SKM-1 treated with dmso at 0.1 percent for 144 hours (cell line): ENCODE results near the gene DDX20.

Experiments
- DNase-seq: peaks from one replicate; lab custom pipeline; 2025; ENCODE audit not compliant: unreplicated experiment; lab: John Stamatoyannopoulos, UW

Gene DDX20

GRCh38 chr1:111747282-111747734 is 8.4 kb upstream of the DDX20 start:
- peak; percentile 91 for DNase-seq

GRCh38 chr1:111747947-111748346 is 7.8 kb upstream of the DDX20 start:
- DNase-seq, result no peak

GRCh38 chr1:111749628-111750027 is 6.1 kb upstream of the DDX20 start:
- no peak for DNase-seq

GRCh38 chr1:111750856-111751255 is 4.8 kb upstream of the DDX20 start:
- no peak for DNase-seq

- DNase-seq, result no peak
These were observed 3.7 kb upstream of the DDX20 start for GRCh38 chr1:111751906-111752575.

- DNase-seq, result no peak
These were observed 744 bp upstream of the DDX20 start for GRCh38 chr1:111754984-111755330.

GRCh38 chr1:111756124-111756513 is 418 bp downstream of the DDX20 start:
- no peak for DNase-seq

GRCh38 chr1:111758373-111758772 is 2.7 kb downstream of the DDX20 start:
- peak; percentile 20 for DNase-seq

- DNase-seq, result no peak
These were observed 6.0 kb downstream of the DDX20 start for GRCh38 chr1:111761717-111762116.

GRCh38 chr1:111762332-111762731 is 6.6 kb downstream of the DDX20 start:
- no peak for DNase-seq

- DNase-seq, result no peak
These were observed 12.3 kb downstream of the DDX20 start for GRCh38 chr1:111768023-111768422.

- DNase-seq, result no peak
These were observed 12.9 kb downstream of the DDX20 start for GRCh38 chr1:111768625-111769024.

GRCh38 chr1:111769517-111770146 is 13.9 kb downstream of the DDX20 start:
- DNase-seq, result peak; percentile 57

- no peak for DNase-seq
These were observed 15.2 kb downstream of the DDX20 start for GRCh38 chr1:111770916-111771315.

- DNase-seq, result no peak
These were observed 20.3 kb downstream of the DDX20 start for GRCh38 chr1:111775966-111776365.

GRCh38 chr1:111776391-111776790 is 20.7 kb downstream of the DDX20 start:
- no peak for DNase-seq

GRCh38 chr1:111776861-111777260 is 21.2 kb downstream of the DDX20 start:
- no peak for DNase-seq

GRCh38 chr1:111777301-111777700 is 21.6 kb downstream of the DDX20 start:
- DNase-seq, result no peak

GRCh38 chr1:111778066-111778465 is 22.4 kb downstream of the DDX20 start:
- DNase-seq, result no peak

- DNase-seq, result no peak
These were observed 22.9 kb downstream of the DDX20 start for GRCh38 chr1:111778541-111779051.

- DNase-seq, result no peak
These were observed 23.8 kb downstream of the DDX20 start for GRCh38 chr1:111779546-111779945.

GRCh38 chr1:111784273-111784901 is 28.7 kb downstream of the DDX20 start:
- DNase-seq, result no peak
